BJ (cell line): ENCODE results near the gene MAP3K10. TPM values are rescaled to one million over a fixed set of nuclear protein-coding genes. Genes with fewer than 3 reads are reported as not detected.

Source experiments
- CTCF ChIA-PET: fragments of 350-600 bp; formaldehyde crosslinking; extraction: SDS; loops from one replicate; lab custom pipeline; 2021; ENCODE audit warnings: antibody characterized with exemption, inconsistent platforms; lab: Yijun Ruan, JAX
- POLR2A ChIA-PET: fragments of 300-600 bp; sonication (Branson Sonifier 250); formaldehyde crosslinking; extraction: SDS; loops from one replicate; lab custom pipeline; 2021; ENCODE audit warnings: antibody characterized with exemption; lab: Charles Lee
- DNase-seq: peaks from one replicate; pipeline ENCODE4 v3.0.0-alpha.2; 2011; ENCODE audit warnings: low read depth
- H3K27me3 ChIP-seq: 2 replicates; pipeline ENCODE4 v1.6.0; 2011; ENCODE audit warnings: low read length; ENCODE audit not compliant: control insufficient read depth, insufficient read depth
- H3K36me3 ChIP-seq: 2 replicates; pipeline ENCODE4 v1.5.1; 2011; ENCODE audit warnings: low read length; ENCODE audit not compliant: control insufficient read depth, insufficient read depth
- H3K4me3 ChIP-seq: 2 replicates; pipeline ENCODE4 v1.5.1; 2011; ENCODE audit warnings: low read depth, mild to moderate bottlenecking, control low read depth, low read length
- polyA plus RNA-seq: library from polyadenylated mRNA; depleted of rRNA; stranded (reverse); fragments of >200 nt; gene quantifications from 2 replicates; pipeline ENCODE4 v1.2.3, GENCODE V29; 2011
- TF ChIP-seq, protein P1 (sequence below): IDR thresholded peaks from 2 replicates; pipeline ENCODE4 v1.5.1; 2011; ENCODE audit warnings: low read depth, mild to moderate bottlenecking, control low read depth, inconsistent platforms, low read length, moderate library complexity; ENCODE audit not compliant: insufficient read depth

MAP3K10 gene
- polyA plus RNA-seq, 1 experiment = 3.6 TPM

DNA sequence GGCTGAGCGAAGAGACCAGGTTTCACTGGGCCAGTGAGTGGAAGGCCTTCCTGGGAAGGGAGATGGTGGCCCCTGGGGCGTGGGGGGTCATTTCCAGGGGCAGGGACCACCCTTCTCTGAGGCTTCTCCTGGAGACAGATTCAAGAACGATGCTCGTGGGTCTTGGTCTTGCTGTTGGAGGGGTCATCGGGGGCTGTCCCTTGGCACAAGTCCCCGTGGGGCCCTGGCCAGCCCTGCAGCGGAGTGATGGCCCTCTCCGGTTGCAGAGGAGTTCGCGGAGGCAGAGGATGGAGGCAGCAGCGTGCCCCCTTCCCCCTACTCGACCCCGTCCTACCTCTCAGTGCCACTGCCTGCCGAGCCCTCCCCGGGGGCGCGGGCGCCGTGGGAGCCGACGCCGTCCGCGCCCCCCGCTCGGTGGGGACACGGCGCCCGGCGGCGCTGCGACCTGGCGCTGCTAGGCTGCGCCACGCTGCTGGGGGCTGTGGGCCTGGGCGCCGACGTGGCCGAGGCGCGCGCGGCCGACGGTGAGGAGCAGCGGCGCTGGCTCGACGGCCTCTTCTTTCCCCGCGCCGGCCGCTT lies 22.1 kb downstream of the MAP3K10 start:
- H3K36me3 ChIP-seq = peaks cover 2% of the 10 kb centered on the region
- TF ChIP-seq, protein P1, sequence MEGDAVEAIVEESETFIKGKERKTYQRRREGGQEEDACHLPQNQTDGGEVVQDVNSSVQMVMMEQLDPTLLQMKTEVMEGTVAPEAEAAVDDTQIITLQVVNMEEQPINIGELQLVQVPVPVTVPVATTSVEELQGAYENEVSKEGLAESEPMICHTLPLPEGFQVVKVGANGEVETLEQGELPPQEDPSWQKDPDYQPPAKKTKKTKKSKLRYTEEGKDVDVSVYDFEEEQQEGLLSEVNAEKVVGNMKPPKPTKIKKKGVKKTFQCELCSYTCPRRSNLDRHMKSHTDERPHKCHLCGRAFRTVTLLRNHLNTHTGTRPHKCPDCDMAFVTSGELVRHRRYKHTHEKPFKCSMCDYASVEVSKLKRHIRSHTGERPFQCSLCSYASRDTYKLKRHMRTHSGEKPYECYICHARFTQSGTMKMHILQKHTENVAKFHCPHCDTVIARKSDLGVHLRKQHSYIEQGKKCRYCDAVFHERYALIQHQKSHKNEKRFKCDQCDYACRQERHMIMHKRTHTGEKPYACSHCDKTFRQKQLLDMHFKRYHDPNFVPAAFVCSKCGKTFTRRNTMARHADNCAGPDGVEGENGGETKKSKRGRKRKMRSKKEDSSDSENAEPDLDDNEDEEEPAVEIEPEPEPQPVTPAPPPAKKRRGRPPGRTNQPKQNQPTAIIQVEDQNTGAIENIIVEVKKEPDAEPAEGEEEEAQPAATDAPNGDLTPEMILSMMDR = no peak
- ChIA-PET CTCF (no interaction called here), POLR2A (no interaction called here)
- no peak overlapping the region for H3K4me3 ChIP-seq
- DNase-seq = no peak
- peaks cover 14% of the 10 kb centered on the region for H3K27me3 ChIP-seq

DNA sequence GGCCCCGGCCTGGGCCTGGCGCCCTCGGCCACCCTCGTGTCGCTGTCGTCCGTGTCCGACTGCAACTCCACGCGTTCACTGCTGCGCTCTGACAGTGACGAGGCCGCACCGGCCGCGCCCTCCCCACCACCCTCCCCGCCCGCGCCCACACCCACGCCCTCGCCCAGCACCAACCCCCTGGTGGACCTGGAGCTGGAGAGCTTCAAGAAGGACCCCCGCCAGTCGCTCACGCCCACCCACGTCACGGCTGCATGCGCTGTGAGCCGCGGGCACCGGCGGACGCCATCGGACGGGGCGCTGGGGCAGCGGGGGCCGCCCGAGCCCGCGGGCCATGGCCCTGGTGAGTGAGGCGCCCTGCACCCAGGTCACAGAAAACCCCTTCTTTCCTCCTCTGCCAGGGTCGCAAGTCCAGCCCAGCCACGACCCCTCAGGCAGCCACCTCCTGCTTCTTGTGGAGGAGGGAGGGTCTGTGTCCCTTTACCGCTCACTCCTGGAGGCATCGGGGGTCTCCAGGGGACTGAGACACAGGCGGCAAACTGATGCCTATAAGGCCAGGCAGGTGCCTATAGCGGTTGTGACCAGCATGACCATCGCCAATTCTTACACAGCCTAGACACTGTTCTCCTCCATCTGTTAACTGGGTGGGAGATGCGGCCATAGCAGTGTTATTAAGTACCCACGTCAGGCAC lies 22.8 kb downstream of the MAP3K10 start:
- CTCF ChIA-PET = no interaction called here
- TF ChIP-seq, protein P1 = no peak
- POLR2A ChIA-PET = no interaction called here
- peaks cover 14% of the 10 kb centered on the region for H3K27me3 ChIP-seq
- DNase-seq = no peak
- H3K4me3 ChIP-seq = no peak overlapping the region
- H3K36me3 ChIP-seq = no peaks in the 10 kb centered on the region; the same call in none of the 2 replicates

DNA sequence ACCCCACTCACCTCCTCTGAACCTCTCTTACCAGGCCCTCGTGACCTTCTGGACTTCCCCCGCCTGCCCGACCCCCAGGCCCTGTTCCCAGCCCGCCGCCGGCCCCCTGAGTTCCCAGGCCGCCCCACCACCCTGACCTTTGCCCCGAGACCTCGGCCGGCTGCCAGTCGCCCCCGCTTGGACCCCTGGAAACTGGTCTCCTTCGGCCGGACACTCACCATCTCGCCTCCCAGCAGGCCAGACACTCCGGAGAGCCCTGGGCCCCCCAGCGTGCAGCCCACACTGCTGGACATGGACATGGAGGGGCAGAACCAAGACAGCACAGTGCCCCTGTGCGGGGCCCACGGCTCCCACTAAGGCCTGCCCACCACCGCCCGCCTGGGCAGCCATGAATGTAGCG lies 23.7 kb downstream of the MAP3K10 start:
- ChIA-PET CTCF (no interaction called here), POLR2A (no interaction called here)
- TF ChIP-seq, protein P1 = no peak
- no peak overlapping the region for H3K4me3 ChIP-seq
- DNase-seq = no peak
- no peaks in the 10 kb centered on the region; the same call in 1 of the 2 replicates for H3K36me3 ChIP-seq
- peaks cover 14% of the 10 kb centered on the region for H3K27me3 ChIP-seq

DNA sequence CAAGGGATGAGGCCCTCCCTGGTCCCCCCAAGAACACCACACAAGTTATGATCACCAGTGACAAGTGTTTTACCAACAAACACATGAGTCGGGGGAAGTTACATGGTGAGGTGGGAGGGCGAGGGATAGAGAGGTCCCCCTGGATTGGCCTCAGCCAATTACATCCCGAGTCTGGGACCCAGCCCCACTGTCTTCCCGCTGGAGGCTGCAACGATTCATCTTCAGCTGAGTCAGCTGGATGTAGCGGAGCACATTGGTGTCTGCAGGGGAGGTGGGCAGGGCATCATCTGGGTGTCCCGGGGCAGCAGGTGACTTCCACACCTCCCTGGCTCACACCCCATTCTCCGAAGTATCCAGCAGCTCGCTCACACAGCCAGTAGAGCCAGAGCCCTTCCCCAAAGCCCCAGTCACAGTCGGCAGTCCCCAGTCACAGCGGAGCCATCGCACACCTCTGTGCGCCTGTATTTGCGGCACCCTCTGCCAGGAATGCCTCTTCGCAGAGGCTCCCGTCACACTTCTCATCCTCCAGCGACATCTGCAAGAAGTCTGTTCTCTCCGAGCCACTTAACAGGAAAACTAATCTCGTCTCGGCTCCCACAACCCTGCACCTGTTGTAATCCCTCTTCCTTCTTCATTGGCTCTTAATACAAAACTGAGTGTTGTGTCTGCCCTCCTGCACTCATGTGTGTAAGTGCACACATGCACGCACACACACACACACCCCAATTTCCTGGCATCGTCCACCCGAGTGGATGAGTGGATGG lies 25.0 kb downstream of the MAP3K10 start:
- no peak for DNase-seq
- ChIA-PET CTCF (no interaction called here), POLR2A (no interaction called here)
- Histone ChIP-seq H3K4me3 (no peak overlapping the region), H3K36me3 (no peaks in the 10 kb centered on the region; the same call in 1 of the 2 replicates), H3K27me3 (peaks cover 14% of the 10 kb centered on the region)
- TF ChIP-seq, protein P1 = no peak

DNA sequence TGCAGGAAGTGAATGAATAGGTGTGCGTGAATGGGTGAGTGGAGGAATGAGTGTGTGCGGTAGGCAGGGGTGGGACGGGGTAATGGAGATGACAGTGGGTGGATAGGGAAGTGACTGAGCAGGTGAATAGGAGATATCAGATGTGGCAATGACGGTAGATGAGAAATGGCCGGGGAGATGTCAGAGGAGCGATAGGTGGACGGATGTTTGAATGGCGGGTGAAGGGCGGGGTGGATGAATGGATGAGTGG lies 25.5 kb downstream of the MAP3K10 start:
- ChIA-PET CTCF (interaction anchor here (0.7 to 4.6 kb wide), 2 partner anchors 11 to 76 kb away, joined by 3 to 27 read pairs; no protein-coding TSS in a partner anchor), POLR2A (no interaction called here)
- peaks cover 14% of the 10 kb centered on the region for H3K27me3 ChIP-seq
- TF ChIP-seq, protein P1 = no peak
- DNase-seq = no peak
- H3K36me3 ChIP-seq = no peaks in the 10 kb centered on the region; the same call in 1 of the 2 replicates
- H3K4me3 ChIP-seq = no peak overlapping the region
